Measurements from ENCODE around the gene RXRA. TPM values are rescaled to one million over a fixed set of nuclear protein-coding genes. Genes with fewer than 3 reads are reported as not detected.
A peak's percentile ranks its signal among the peaks of the same experiment; 100 is the strongest.

The RXRA gene
- total and polyA plus RNA-seq, 2 of the 13 experiments (the other 11 are each of a cell fraction or from before 2014, with no cell fraction given), result 18.9 to 29.2 TPM

GRCh38 chr9:134369416-134370212 lies 43.4 kb downstream of the RXRA start (continued):
- TF ChIP-seq GPBP1L1 (CRISPR knock-in tag; IDR thresholded peaks at IDR 0.05) (no peak), ZBTB14 (CRISPR knock-in tag; IDR thresholded peaks at IDR 0.05) (peak; percentile 43; the same call in 1 of the 2 replicates), GRHL1 (CRISPR knock-in tag; conservative IDR thresholded peaks at IDR 0.05) (no peak), ATF7 (IDR thresholded peaks at IDR 0.05) (no peak), ATF7 (CRISPR knock-in tag; IDR thresholded peaks at IDR 0.05) (no peak), GABPA (IDR thresholded peaks at IDR 0.05; ENCODE audit: low read depth, low read length) (no peak), GABPA (CRISPR knock-in tag; IDR thresholded peaks at IDR 0.05; ENCODE audit: low read depth) (no peak), ZNF180 (CRISPR knock-in tag; IDR thresholded peaks at IDR 0.05; ENCODE audit: borderline replicate concordance, low read depth) (no peak), ZNF326 (CRISPR knock-in tag; IDR thresholded peaks at IDR 0.05; ENCODE audit: borderline replicate concordance) (no peak), ZNF10 (CRISPR knock-in tag; IDR thresholded peaks at IDR 0.05; ENCODE audit: borderline replicate concordance, low read depth) (no peak), ZNF709 (CRISPR knock-in tag; IDR thresholded peaks at IDR 0.05) (no peak), ZNF816 (CRISPR knock-in tag; IDR thresholded peaks at IDR 0.05; ENCODE audit: borderline replicate concordance) (no peak), HOMEZ (CRISPR knock-in tag; IDR thresholded peaks at IDR 0.05; ENCODE audit: low read depth) (no peak), HCFC1 (IDR thresholded peaks at IDR 0.05; ENCODE audit: low read depth, low read length) (no peak), ZNF550 (CRISPR knock-in tag; IDR thresholded peaks at IDR 0.05; ENCODE audit: borderline replicate concordance) (no peak), ELF1 (CRISPR knock-in tag; IDR thresholded peaks at IDR 0.05) (no peak), AHR (CRISPR knock-in tag; IDR thresholded peaks at IDR 0.05) (no peak), ZMAT5 (CRISPR knock-in tag; IDR thresholded peaks at IDR 0.05; ENCODE audit: borderline replicate concordance, low read depth) (no peak), PHB2 (IDR thresholded peaks at IDR 0.05; ENCODE audit: partially characterized antibody) (no peak), HNF1B (CRISPR knock-in tag; IDR thresholded peaks at IDR 0.05) (peak; percentile 68), ZSCAN30 (CRISPR knock-in tag; IDR thresholded peaks at IDR 0.05) (no peak), MAFK (conservative IDR thresholded peaks at IDR 0.05 in 1 of 2, IDR thresholded peaks at IDR 0.05 in 1 of 2; ENCODE audit: low read length in 2 of 2) (no peak), JARID2 (CRISPR knock-in tag; IDR thresholded peaks at IDR 0.05; ENCODE audit: insufficient replicate concordance) (no peak)
